GM13977 (cell line): ENCODE results near the gene DNAH1.

Source experiments
- DNase-seq: peaks from one replicate; pipeline ENCODE4 v3.0.0; 2012; ENCODE audit warnings: low spot score
- CTCF ChIP-seq: IDR thresholded peaks from 2 replicates; pipeline ENCODE4 v1.5.1; 2012; ENCODE audit warnings: mild to moderate bottlenecking, control low read depth; ENCODE audit not compliant: insufficient read depth; ENCODE audit errors: extremely low read depth, missing control alignments
- in situ Hi-C: fragments of 300-500 bp; cut with MboI; formaldehyde crosslinking; loops from one replicate; pipeline ENCODE4 v1.12.0; 2022; ENCODE audit warnings: low sequenced_read_pairs, low pct_unique_long_range_greater_than_20kb, mixed read lengths, inconsistent platforms; ENCODE audit not compliant: unreplicated experiment

Gene DNAH1

GRCh38 chr3:52396011-52396906, 80.1 kb downstream of the DNAH1 start:
- in situ Hi-C loops = no loop called here
- no peak for TF ChIP-seq CTCF
- no peak for DNase-seq

GRCh38 chr3:52396907-52397591, 80.9 kb downstream of the DNAH1 start:
- DNase-seq = no peak
- in situ Hi-C loops = no loop called here
- TF ChIP-seq CTCF = no peak

GRCh38 chr3:52397676-52398399, 81.7 kb downstream of the DNAH1 start:
- no peak for DNase-seq
- no peak for TF ChIP-seq CTCF
- in situ Hi-C loops = no loop called here

GRCh38 chr3:52398670-52399081, 82.6 kb downstream of the DNAH1 start:
- no peak for TF ChIP-seq CTCF
- in situ Hi-C loops = no loop called here

GRCh38 chr3:52399131-52399530, 83.0 kb downstream of the DNAH1 start:
- no peak for TF ChIP-seq CTCF
- in situ Hi-C loops = no loop called here

More at GRCh38 chr3:52398670-52399081, 82.6 kb downstream of the DNAH1 start:
- no peak for DNase-seq

GRCh38 chr3:52399593-52399992, 83.5 kb downstream of the DNAH1 start:
- no peak for DNase-seq
- no peak for TF ChIP-seq CTCF
- in situ Hi-C loops = no loop called here

More at GRCh38 chr3:52399131-52399530, 83.0 kb downstream of the DNAH1 start:
- no peak for DNase-seq
